MM.1S (cell line): Measurements from ENCODE around the gene FGF14.

Source experiments
- DNase-seq: peaks from one replicate; pipeline ENCODE4 v3.0.0-alpha.2; 2015
- H2AFZ ChIP-seq: fragments of 300-600 bp; sonication (generic); 2 replicates; pipeline ENCODE4 v1.6.0; 2016; ENCODE audit warnings: antibody characterized with exemption, low read length
- H3F3A ChIP-seq: fragments of 300-600 bp; sonication (generic); 2 replicates; pipeline ENCODE4 v1.6.1; 2016; ENCODE audit warnings: mild to moderate bottlenecking, antibody characterized with exemption, low read length, moderate library complexity, mixed read lengths; ENCODE audit not compliant: insufficient read depth
- H3K27ac ChIP-seq: fragments of 300-600 bp; sonication (generic); 2 replicates; pipeline ENCODE4 v1.5.1; 2016; ENCODE audit warnings: mild to moderate bottlenecking, low read length
- H3K27me3 ChIP-seq: fragments of 300-600 bp; sonication (generic); replicated peaks from 2 replicates; pipeline ENCODE4 v1.6.0; 2016; ENCODE audit warnings: low read length; ENCODE audit not compliant: insufficient read depth
- H3K36me3 ChIP-seq: fragments of 300-600 bp; sonication (generic); replicated peaks from 2 replicates; pipeline ENCODE4 v1.6.1; 2016; ENCODE audit warnings: mild to moderate bottlenecking, low read length, mixed read lengths; ENCODE audit not compliant: insufficient read depth
- H3K4me1 ChIP-seq: fragments of 300-600 bp; sonication (generic); 2 replicates; pipeline ENCODE4 v1.6.1; 2016; ENCODE audit warnings: low read length, mixed read lengths
- H3K4me2 ChIP-seq: fragments of 300-600 bp; sonication (generic); 2 replicates; pipeline ENCODE4 v1.6.0; 2016; ENCODE audit warnings: low read depth, low read length
- H3K4me3 ChIP-seq: fragments of 300-600 bp; sonication (generic); 2 replicates; pipeline ENCODE4 v1.5.1; 2016; ENCODE audit warnings: low read length, mixed read lengths
- H3K79me2 ChIP-seq: fragments of 300-600 bp; sonication (generic); 2 replicates; pipeline ENCODE4 v1.6.1; 2016; ENCODE audit warnings: mixed run types, low read length, mixed read lengths
- H3K9ac ChIP-seq: fragments of 300-600 bp; sonication (generic); 2 replicates; pipeline ENCODE4 v1.6.1; 2016; ENCODE audit warnings: low read length, mixed read lengths
- H3K9me2 ChIP-seq: fragments of 300-600 bp; sonication (generic); replicated peaks from 2 replicates; pipeline ENCODE4 v1.6.1; 2016; ENCODE audit warnings: mild to moderate bottlenecking, low read length, mixed read lengths; ENCODE audit not compliant: insufficient read depth
- H3K9me3 ChIP-seq: fragments of 300-600 bp; sonication (generic); replicated peaks from 2 replicates; pipeline ENCODE4 v1.6.1; 2016; ENCODE audit warnings: mild to moderate bottlenecking, low read length, mixed read lengths; ENCODE audit not compliant: insufficient read depth
- H4K20me1 ChIP-seq: fragments of 300-600 bp; sonication (generic); 2 replicates; pipeline ENCODE4 v1.6.1; 2016; ENCODE audit warnings: mild to moderate bottlenecking, low read length, moderate library complexity, mixed read lengths; ENCODE audit not compliant: insufficient read depth
- EZH2 ChIP-seq: fragments of 300-600 bp; sonication (generic); optimal IDR thresholded peaks from 2 replicates; pipeline ENCODE3; 2017; ENCODE audit warnings: low read depth, mild to moderate bottlenecking, antibody characterized with exemption, low read length, mixed read lengths
- EZH2phosphoT487 ChIP-seq: fragments of 300-600 bp; sonication (generic); IDR thresholded peaks from 2 replicates; pipeline ENCODE4 v1.6.1; 2018; ENCODE audit warnings: antibody characterized with exemption, low read length
- TF ChIP-seq, protein P1 (sequence below): fragments of 300-600 bp; sonication (generic); IDR thresholded peaks from 2 replicates; pipeline ENCODE4 v1.5.1; 2016; ENCODE audit warnings: antibody characterized with exemption, low read length, mixed read lengths

FGF14 gene

DNA sequence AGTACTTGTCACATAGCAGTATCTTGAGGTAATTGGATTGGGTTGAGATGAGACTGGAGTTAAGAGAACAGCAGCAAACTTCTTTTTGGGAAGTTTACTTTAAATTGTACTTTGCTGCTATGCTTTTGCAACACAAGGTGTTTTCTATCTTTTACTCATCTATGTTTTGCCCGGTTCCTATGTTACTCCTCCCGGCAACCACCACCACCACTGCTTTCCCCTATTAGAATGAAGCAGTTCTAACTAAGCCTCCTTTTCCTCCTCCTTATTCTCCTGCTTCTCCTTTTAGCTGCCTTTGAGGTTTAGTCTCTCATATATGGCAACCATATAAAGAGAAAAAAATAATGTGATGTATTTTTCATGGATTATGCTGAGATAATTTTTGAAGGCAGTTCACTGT, 715.8 kb downstream of the FGF14 start:
- Histone ChIP-seq H3K27me3 (no peaks in the 10 kb centered on the region), H3K9ac (no peak overlapping the region), H2AFZ (no peak overlapping the region), H3K27ac (no peak overlapping the region), H3K4me3 (no peak overlapping the region), H3K4me2 (no peak overlapping the region), H3K4me1 (no peaks in the 10 kb centered on the region), H3K9me3 (no peaks in the 10 kb centered on the region), H3K36me3 (no peaks in the 10 kb centered on the region), H3K9me2 (no peaks in the 10 kb centered on the region), H3K79me2 (no peaks in the 10 kb centered on the region), H4K20me1 (no peaks in the 10 kb centered on the region), H3F3A (no peaks in the 10 kb centered on the region)
- TF ChIP-seq EZH2, result no peak
- TF ChIP-seq, protein P1, sequence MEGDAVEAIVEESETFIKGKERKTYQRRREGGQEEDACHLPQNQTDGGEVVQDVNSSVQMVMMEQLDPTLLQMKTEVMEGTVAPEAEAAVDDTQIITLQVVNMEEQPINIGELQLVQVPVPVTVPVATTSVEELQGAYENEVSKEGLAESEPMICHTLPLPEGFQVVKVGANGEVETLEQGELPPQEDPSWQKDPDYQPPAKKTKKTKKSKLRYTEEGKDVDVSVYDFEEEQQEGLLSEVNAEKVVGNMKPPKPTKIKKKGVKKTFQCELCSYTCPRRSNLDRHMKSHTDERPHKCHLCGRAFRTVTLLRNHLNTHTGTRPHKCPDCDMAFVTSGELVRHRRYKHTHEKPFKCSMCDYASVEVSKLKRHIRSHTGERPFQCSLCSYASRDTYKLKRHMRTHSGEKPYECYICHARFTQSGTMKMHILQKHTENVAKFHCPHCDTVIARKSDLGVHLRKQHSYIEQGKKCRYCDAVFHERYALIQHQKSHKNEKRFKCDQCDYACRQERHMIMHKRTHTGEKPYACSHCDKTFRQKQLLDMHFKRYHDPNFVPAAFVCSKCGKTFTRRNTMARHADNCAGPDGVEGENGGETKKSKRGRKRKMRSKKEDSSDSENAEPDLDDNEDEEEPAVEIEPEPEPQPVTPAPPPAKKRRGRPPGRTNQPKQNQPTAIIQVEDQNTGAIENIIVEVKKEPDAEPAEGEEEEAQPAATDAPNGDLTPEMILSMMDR, result no peak
- no peak for TF ChIP-seq EZH2phosphoT487
- no peak for DNase-seq

DNA sequence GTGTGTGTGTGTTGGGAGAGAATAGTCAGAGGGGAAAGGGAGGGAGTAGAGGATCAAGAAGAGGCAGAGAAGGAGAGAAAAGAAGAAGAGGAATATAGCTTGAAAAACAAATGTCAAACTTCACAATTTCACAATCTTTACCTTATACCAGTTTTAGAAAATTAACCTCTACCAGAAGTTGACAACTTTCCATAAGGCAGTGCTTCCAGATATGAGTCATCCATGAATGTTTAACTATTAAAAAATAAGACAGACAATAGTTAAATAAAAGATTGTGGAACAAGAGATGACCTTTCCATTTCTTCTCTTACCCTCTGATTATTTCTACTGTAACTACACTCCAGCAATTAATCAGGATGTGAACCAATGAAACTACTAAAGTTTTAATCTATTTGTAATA, 720.0 kb downstream of the FGF14 start:
- H3F3A ChIP-seq, result no peaks in the 10 kb centered on the region

GRCh38 chr13:101673360-101674105, 728.3 kb downstream of the FGF14 start:
- no peak overlapping the region for H3K9ac ChIP-seq
- no peak overlapping the region for H3K4me2 ChIP-seq
- no peaks in the 10 kb centered on the region for H3K9me3 ChIP-seq
- no peaks in the 10 kb centered on the region for H3K36me3 ChIP-seq
- H3K27ac ChIP-seq, result no peak overlapping the region
- H3K79me2 ChIP-seq, result no peaks in the 10 kb centered on the region
- no peaks in the 10 kb centered on the region for H4K20me1 ChIP-seq
- no peaks in the 10 kb centered on the region for H3K27me3 ChIP-seq
- H3K4me3 ChIP-seq, result no peak overlapping the region
- no peaks in the 10 kb centered on the region for H3K9me2 ChIP-seq
- DNase-seq, result no peak
- no peaks in the 10 kb centered on the region for H3F3A ChIP-seq
- no peaks in the 10 kb centered on the region for H3K4me1 ChIP-seq
- no peak overlapping the region for H2AFZ ChIP-seq
- TF ChIP-seq, protein P1, result no peak
- TF ChIP-seq EZH2, result no peak
- TF ChIP-seq EZH2phosphoT487, result no peak

More for the DNA sequence above, 720.0 kb downstream of the FGF14 start:
- H3K27ac ChIP-seq, result no peak overlapping the region
- H3K27me3 ChIP-seq, result no peaks in the 10 kb centered on the region
- H3K9me3 ChIP-seq, result no peaks in the 10 kb centered on the region
- H3K4me1 ChIP-seq, result no peaks in the 10 kb centered on the region
- H3K4me2 ChIP-seq, result no peak overlapping the region
- H3K9me2 ChIP-seq, result no peaks in the 10 kb centered on the region
- no peak overlapping the region for H2AFZ ChIP-seq
- no peaks in the 10 kb centered on the region for H3K36me3 ChIP-seq
- H3K79me2 ChIP-seq, result no peaks in the 10 kb centered on the region
- H3K9ac ChIP-seq, result no peak overlapping the region
- TF ChIP-seq EZH2phosphoT487 (no peak), EZH2 (no peak)
- TF ChIP-seq, protein P1, result no peak
- H3K4me3 ChIP-seq, result no peak overlapping the region
- no peaks in the 10 kb centered on the region for H4K20me1 ChIP-seq
- DNase-seq, result no peak
